ENCODE measurements around the gene FBXW8.

The FBXW8 gene

GRCh38 chr12:117073611-117074010 lies 162.9 kb downstream of the FBXW8 start:
- Mint-ChIP-seq H3K4me3 (no peak overlapping the region), H3K27ac (no peak overlapping the region), H3K4me1 (peaks cover 9% of the 10 kb centered on the region), H3K9me3 (no peaks in the 10 kb centered on the region), H3K36me3 (no peaks in the 10 kb centered on the region)
- DNase-seq (ENCODE audit: low spot score in 2 of 2) = no peak
- ATAC-seq = no peak

GRCh38 chr12:117076410-117077372 lies 165.9 kb downstream of the FBXW8 start:
- Mint-ChIP-seq H3K36me3 (no peaks in the 10 kb centered on the region), H3K27ac (no peak overlapping the region), H3K4me1 (peaks cover 9% of the 10 kb centered on the region), H3K9me3 (no peaks in the 10 kb centered on the region), H3K4me3 (no peak overlapping the region)
- ATAC-seq (no peak), DNase-seq (ENCODE audit: low spot score in 2 of 2) (no peak)

GRCh38 chr12:117079487-117079886 lies 168.7 kb downstream of the FBXW8 start:
- ATAC-seq (no peak), DNase-seq (ENCODE audit: low spot score in 2 of 2) (no peak)
- Mint-ChIP-seq H3K36me3 (no peaks in the 10 kb centered on the region), H3K4me1 (peaks cover 9% of the 10 kb centered on the region), H3K4me3 (no peak overlapping the region), H3K9me3 (no peaks in the 10 kb centered on the region), H3K27ac (no peak overlapping the region)

GRCh38 chr12:117080661-117081144 lies 170.0 kb downstream of the FBXW8 start:
- H3K27ac Mint-ChIP-seq = no peak overlapping the region
- H3K36me3 Mint-ChIP-seq = no peaks in the 10 kb centered on the region
- ATAC-seq (no peak), DNase-seq (ENCODE audit: low spot score in 2 of 2) (no peak)
- H3K4me1 Mint-ChIP-seq = peaks cover 10% of the 10 kb centered on the region
- no peaks in the 10 kb centered on the region for H3K9me3 Mint-ChIP-seq
- H3K4me3 Mint-ChIP-seq = no peak overlapping the region

Data from stimulated activated effector memory CD8-positive, alpha-beta T cell treated with anti-CD3 and anti-CD28 coated beads, Interleukin-12 subunit alpha, Interleukin-12 subunit beta, amount 100 ng/mL, for 72 hours (primary cell).